GM21367 (cell line): ENCODE data around the gene PTER.

Experiments used
- ATAC-seq: cut with Tn5 transposase; IDR thresholded peaks from one replicate; pipeline ENCODE4 v1.9.1; 2021; ENCODE audit not compliant: unreplicated experiment

The PTER gene

GRCh38 chr10:16529853-16530252, 93.0 kb downstream of the PTER start:
- no peak for ATAC-seq

DNA sequence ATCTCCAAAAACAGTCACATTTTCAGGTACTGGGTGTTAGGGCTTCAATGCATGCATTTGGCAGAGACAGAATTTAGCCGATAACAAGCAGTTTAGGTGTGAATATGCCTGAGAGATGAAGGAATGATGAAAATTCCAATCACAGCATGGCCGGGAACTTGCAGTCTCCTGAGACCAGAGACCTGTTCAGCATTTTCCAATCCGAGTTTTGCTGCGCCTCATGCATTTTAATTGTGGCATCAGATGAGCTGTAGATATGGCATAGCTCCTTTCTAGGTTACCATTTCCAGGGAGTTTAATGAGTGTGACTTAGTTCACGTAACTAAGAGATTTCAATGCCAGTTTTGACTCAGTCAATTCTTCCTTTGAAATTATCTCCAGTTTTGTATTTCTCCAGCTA, 99.3 kb downstream of the PTER start:
- no peak for ATAC-seq

DNA sequence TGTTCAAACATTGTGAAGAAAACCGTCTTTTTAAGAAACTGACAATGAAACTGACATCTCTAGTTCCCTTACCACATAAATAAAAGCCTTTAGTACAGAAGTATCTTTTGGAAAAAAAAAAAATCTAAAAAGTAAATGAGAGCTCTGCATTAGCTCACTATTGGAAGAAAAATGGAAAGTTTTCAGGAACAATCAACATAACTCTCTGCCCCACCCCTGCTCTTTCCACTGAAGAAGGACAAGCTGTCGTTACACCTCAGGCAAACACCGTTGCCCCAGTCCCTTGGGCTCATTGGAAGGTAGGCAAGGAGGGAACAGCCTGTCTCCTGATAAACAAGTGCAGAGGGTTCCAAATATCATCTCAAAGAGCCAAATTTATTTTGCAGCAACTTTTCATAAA, 107.3 kb downstream of the PTER start:
- no peak for ATAC-seq

- ATAC-seq, result no peak
These were observed 107.8 kb downstream of the PTER start for GRCh38 chr10:16544591-16544990.

GRCh38 chr10:16545116-16545736, 108.4 kb downstream of the PTER start:
- ATAC-seq, result no peak

DNA sequence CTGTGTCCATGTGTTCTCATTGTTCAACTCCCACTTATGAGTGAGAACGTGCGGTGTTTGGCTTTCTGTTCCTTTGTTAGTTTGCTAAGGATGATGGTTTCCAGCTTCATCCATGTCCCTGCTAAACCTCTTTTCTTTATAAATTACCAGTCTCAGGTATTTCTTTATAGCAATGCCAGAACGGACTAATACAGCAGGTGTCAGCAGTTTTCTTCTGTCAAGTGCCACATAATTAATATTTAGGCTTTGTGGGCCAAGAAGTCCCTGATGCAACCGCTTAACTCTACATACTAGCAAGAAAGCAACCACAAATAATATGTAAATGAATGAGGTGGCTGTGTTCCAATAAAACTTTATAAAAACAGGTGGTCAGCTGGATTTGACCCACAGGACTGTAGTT, 111.2 kb downstream of the PTER start:
- no peak for ATAC-seq

GRCh38 chr10:16559236-16559773, 122.5 kb downstream of the PTER start:
- ATAC-seq, result no peak

- ATAC-seq, result no peak
These were observed 126.1 kb downstream of the PTER start for GRCh38 chr10:16562891-16563290.
